Loucy (cell line): Measurements from ENCODE around the gene C13orf46.

Experiments used
- CTCF ChIP-seq: fragments of 200-600 bp; sonication (generic); conservative IDR thresholded peaks from 2 replicates; pipeline ENCODE4 v1.5.1; 2014; ENCODE audit warnings: mild to moderate bottlenecking, antibody characterized with exemption, low read length
- EZH2phosphoT487 ChIP-seq: fragments of 200-600 bp; IDR thresholded peaks from 2 replicates; pipeline ENCODE4 v1.6.1; 2018; ENCODE audit warnings: antibody characterized with exemption, mild to moderate bottlenecking, moderate library complexity, borderline replicate concordance

DNA sequence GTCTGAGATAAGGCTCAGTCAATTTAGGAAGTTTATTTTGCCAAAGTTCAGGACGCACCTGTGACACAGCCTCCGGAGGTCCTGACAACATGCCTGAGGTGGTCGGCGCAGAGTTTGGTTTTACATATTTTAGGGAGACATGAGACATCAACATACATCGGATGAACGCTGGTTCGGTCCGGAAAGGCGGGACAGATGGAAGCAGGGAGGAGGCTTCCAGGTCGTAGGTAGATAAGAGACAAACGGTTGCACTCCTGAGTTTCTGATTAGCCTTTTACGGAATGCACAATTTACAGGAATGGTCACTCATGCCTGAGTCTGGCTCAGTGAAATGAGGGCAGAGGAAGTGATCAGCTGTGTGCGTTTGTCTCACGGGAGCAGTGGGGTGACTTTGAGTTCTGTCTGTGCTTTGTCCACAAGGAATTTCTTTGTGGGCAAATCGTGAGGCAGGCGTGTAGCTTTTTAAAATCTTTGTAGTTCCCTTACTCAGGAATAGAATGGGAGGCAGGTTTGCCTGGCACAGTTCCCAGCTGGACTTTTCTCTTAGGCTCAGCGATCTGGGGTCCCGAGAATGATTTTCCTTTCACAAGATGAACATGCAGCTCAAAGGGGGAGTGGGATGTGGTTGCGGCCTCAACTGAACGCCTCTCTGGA lies 36.2 kb downstream of the C13orf46 start:
- TF ChIP-seq CTCF (no peak), EZH2phosphoT487 (no peak)
